GM19099 (cell line): ENCODE data around the gene NSDHL.

ENCODE experiments used
- POLR2A ChIP-seq: IDR thresholded peaks from 3 replicates; pipeline ENCODE4 v1.6.1; 2011; ENCODE audit warnings: low read depth; ENCODE audit not compliant: insufficient read length; ENCODE audit errors: extremely low read depth

NSDHL gene

DNA sequence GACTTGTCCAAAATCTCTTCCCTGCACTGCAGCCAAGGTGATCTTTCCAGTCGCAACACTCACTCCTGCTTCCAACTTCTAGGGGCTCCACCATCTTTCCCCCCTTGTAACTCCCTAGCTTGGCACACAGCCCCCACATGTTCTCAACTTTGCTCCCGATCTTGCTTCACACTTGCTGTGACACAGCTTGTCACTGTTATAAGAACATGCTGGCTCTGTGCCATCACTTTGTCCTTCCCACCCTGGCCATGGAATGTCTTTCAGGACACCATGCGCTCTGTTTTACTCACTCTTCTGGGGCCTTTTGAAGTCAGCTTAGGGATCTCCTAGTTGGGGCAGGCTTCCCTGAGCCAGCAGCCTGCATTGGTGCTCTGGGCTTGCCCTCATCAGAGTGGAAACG is 2.5 kb downstream of the NSDHL start:
- TF ChIP-seq POLR2A: no peak

DNA sequence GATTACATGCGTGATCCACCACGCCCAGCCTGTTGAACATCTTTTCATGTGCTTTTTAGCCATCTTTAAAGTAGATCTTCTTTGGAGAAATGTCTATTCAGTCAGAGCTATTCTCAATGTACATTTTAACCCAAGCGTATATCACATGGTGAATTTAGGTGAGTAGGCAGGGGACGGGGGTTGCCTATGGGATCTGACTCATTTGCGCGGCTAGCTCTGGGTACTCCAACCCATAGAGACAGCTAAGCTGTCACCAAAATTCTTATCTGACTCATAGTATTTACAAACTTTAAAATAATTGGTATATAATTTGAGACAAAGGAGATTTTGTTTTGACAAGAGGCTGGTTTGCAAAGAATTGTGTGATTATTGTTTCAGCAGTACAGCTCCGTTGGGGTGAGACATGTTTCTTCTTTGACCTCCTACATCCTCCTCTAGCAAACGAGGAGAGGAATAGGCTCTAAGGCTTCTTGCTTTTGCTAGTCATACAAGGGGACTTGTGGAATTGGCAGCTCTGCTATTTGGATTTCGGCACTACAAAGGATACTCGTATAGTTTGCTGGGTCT is 12.0 kb downstream of the NSDHL start:
- no peak for TF ChIP-seq POLR2A

DNA sequence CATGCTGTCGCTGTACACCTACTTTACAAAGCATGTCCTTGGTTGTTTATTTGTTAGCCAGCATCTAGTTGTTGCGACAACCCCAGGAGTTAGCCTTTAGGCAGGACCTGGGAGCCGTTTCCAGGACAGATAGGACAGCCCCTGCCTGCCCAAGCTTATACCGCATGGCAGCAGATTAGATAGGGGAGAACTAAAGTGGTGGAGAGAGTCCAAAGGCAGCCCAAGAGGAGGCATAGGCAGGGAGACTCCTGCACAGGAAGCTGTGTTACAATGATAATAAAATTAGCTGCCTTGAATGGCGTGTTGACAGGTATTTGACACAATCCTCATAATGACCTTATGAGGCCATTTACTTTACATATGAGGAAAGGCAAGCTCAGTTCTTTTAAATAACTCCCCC is 13.0 kb downstream of the NSDHL start:
- TF ChIP-seq POLR2A: no peak

DNA sequence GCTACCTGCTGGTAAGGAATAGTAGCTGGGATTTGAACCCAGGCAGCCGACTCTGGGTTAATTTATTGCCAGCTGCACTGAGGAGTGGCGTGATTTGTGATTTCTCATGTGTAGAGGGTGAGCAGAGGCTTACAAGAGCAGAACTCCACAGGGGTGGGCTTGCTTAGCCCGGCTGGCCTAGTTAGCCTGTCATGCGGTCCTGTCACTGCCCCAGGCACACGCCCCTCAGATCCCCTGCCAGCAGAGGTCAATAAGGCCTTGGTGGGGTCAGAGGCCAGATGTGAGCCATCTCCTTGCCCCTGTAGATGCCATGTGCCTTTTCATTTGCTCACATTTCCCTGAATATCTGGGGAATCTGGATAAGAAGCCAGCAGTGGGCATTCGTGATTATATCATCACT is 13.4 kb downstream of the NSDHL start:
- no peak for TF ChIP-seq POLR2A

DNA sequence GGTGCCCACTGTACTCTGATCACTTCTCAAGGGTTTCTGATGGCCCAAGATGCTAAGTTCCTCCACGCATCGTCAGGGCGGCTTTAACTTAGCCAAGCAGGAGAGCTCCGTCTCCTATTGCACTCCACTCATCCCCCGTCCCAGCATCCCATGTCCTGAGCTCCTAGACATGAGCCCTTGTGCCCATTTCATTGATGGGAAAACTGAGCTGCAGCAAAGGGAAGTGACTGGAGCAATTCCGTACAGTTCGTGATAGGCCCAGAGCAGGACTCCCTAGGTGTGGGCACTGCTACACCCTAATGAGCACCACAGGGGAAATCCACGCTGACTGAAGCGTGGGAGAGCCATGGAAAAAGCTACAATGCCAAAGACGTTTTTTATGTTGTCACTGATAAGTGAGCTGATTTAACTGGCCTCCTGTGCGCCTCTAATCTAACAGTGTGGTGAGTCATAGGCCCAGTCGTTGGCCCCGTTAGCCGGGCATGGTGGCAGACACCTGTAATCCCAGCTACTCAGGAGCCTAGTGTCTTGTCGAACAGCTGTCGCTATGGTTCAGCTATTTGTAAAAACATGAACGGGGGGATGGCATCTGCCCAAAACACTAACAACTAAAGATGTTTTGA is 14.9 kb downstream of the NSDHL start:
- TF ChIP-seq POLR2A: no peak

DNA sequence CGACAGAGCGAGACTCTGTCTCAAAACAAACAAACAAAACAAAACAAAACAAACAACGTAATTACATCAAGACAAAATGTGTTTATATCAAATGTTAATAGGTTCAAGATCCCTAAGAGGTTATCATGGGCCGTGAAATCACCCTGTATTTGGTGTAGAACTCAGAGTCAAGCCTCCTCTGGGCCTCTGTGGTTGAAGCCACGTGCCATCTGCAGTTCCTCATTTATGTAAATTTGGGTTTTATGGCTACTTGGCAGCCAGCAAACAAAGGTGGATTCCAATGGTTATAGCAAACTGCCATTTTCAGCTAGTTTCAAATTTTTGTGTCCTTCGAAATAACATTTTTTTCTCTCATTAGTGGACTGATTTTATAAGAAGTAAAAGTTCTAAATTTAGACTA is 16.4 kb downstream of the NSDHL start:
- TF ChIP-seq POLR2A: no peak

DNA sequence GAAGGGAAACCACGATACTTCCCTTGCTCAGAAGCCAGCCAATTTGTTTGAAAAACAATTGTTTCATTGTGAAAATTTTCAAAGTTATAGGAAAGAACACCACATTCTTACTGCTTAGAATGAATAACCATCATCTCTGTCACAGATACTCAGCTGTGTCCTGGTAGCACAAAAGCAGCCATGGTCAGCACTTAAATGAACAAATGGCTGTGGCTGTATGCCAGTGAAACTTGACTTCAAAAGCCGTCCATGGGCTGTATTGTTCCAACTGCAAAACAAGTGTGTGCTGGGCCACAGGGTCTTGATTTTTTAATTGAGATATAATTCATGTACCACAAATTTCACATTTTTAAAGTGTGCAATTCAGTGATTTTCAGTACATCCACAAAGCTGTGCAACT is 19.6 kb downstream of the NSDHL start:
- TF ChIP-seq POLR2A: no peak

DNA sequence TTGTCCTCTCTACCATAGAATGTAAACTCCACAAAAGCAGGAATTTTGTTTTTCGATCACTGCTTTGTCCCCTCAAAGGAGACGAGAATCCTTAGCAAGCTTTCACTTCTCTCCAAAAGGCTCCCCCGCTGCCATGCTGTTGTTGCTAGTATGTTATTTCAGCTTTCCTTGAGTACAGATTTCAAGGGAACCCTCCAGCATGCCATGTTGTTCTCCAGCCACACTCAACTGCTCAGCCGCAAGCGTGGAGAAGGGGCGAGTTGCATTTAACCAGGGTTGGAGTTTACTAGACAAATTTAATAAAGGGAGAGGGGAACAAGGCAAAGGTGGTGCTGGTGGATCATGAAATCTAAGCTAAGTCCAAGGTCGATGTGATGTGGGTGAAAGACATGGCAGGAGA is 23.1 kb downstream of the NSDHL start:
- no peak for TF ChIP-seq POLR2A

DNA sequence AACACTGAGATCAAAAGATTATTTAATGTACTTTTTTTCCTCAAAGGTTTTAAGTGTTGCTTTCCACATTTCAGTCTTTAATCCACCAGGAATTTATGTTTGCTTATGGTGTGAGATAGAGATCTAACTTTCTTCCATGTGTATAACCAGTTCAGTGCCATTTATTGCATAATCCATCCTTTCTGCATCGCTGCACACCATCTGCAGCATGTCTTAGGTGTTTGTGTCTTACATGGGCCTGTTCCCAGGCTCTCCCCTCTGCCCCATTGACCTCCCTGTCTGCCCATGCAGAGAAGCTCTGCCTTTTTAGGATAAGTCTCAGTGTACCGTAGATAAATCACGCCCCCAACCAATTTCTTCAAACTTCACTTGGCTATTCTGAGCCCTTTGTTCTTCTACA is 30.3 kb downstream of the NSDHL start:
- TF ChIP-seq POLR2A: no peak

DNA sequence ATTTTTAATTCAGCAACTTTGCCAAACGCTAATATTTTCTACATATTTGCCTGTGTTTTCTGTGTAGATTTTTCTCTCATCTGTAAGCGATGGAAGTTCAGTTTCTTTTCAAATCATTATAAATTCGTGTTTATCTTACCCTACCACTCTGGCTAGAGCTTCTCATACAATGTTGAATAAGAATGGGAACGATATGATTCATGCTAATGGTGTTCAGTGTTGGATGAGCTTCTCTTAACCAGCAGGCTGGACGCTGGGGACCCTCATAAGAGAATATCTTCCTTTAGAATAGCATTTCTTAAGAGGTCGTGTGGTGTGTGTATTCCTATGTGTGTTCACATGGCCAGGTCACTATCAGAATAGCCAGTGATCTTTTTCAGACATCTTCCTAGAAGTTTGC is 31.0 kb downstream of the NSDHL start:
- no peak for TF ChIP-seq POLR2A

DNA sequence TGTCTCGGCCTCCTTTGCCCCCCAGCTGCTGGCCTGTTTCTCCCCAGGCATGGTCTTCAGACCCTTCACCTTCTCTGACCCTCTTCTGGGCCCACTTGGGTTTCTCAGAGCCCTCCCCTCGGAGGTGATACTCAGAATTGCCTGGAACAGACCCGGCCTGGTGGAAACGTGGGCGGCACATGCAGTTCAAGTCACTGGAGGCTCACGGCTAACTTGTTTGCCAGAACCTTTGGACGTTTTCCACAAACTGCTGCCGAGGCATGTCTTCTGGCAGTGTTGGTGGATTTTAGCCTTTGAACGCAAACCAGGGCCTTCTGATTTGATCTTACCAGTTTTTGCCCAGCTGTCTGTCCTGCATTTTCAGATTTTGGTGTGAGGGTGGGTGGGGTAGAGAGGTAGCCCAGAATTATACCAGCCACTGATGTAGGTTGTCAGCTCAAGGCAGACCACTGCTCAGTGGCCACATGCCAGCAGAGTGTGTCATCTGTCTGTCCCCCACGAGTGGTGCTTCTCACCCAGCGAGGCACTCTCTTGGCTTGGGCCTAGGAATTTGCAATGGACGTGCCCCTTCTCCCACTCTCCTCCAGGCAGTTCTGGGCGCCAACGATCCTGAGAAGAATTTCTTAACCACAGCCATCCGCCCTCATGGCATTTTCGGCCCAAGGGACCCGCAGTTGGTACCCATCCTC is 34.5 kb downstream of the NSDHL start:
- no peak for TF ChIP-seq POLR2A

DNA sequence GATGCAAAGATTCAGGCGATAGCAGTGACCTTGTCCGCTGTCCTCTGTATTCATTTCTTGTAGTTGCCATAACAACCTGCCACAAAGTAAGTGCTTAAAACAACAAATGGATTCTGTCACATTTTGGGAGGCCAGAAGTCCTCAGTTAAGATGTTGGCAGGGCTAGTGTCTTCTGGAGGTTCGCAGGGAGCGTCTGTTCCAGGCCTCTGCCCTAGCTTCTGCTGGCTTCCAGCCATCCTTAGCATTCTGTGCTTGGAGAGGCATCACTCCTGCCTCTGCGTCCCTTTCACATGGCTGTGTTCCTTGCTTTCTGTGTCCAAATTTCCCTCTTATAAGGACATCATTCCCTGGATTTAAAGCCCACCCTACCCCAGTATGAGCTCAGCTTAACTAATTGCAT is 35.5 kb downstream of the NSDHL start:
- TF ChIP-seq POLR2A: no peak

DNA sequence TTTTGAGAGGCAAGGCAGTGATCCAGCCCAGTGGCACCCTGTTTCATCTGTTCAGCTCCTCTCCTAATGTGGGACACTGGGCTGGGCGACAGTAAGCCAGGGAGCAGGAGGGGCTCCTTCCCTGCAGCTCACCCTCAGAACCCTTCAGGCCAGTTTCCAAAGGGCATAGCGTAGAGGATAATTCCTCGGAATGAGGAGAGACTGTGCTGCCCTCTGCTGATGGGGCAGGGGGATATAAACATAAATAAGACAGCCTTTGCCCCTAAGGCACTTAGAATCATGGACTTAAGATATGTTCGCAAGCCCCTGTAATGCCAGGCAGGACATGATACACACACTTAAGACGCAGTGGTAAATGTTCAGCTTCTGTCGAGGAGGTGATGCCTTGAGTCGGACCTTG is 39.1 kb downstream of the NSDHL start:
- TF ChIP-seq POLR2A: no peak

DNA sequence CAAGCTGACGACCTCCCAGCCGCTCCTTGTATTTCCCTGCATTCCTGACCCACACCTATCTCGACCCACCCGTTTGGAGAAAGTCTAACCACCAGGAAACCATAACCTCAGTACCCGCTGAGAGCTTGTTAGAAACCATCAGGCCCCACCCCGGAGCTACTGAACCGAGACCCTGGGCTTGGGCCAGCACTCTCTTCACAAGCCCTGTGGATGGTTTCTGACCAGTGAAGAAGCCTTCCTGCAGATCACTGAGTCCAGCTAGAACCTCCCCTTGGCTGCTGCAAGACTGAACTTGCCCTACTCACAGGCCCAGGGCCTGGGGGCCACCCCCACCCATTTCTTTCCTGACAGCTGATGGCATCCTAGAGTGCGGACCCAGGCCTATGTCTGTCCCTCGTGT is 40.4 kb downstream of the NSDHL start:
- TF ChIP-seq POLR2A: no peak

DNA sequence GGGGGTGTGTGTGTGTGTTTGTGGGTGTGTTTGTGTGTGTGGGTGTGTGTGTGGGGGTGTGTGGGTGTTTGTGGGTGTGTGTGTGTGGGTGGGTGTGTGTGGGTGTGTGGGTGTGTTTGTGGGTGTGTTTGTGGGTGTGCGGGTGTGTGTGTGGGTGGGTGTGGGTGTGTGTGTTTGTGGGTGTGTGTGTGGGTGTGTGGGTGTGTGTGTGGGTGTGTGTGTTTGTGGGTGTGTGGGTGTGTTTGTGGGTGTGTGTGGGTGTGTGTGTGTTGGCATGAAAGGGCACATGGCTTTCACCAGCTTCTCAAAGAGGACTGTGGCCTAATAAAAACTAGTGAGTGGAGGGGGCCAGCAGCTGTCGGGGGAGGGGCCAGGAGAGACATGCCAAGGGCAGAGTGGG is 41.7 kb downstream of the NSDHL start:
- TF ChIP-seq POLR2A: no peak

DNA sequence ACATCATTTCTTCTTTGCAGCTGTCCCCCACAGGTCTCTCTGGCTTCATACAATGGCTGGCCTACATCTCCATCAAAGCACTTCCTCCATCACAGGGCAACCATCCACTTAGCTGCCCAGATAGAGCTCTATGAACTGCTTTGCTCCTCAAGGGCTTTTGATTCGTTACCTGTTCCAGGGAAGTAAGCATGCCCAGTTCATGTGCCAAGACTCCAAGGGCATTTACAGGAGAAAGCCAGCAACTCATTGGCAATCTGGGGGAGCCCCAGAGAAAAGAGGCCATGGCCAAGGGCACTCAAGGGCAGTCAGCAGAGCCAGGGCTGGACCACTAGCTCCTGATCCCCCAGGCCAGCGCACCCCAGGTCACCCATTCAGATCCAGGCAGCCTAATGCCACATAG is 42.5 kb downstream of the NSDHL start:
- no peak for TF ChIP-seq POLR2A
